ENCODE data around the gene LYG1.
"Not testable (repeated sequence)": the region's sequence is repeated elsewhere in the genome, so short reads cannot be mapped to it uniquely, and the experiment has no call there.

The LYG1 gene

GRCh38 chr2:99335911-99336803 is 35.2 kb upstream of the LYG1 start, which contains the start of gene TXNDC9:
Gene TXNDC9, minus strand, starts transcription at chr2:99336333. Its CDS starts 3,123 bp downstream, at chr2:99333210.
- no peaks in the 10 kb centered on the region for H3K9me3 ChIP-seq (ENCODE audit: control insufficient read depth, insufficient read depth, low read length)
- no peaks in the 10 kb centered on the region for H3K4me1 ChIP-seq (ENCODE audit: control insufficient read depth, insufficient read depth, low read length)
- peak within 1 kb of the TSS; percentile 84 for H3K9ac ChIP-seq (ENCODE audit: low read depth, low read length)
- H3K4me3 ChIP-seq (ENCODE audit: low read depth, low read length), result peak within 1 kb of the TSS; percentile 93
- peaks cover 20% of the 10 kb centered on the region for H3K36me3 ChIP-seq (ENCODE audit: control insufficient read depth, insufficient read depth, low read length)
- no peaks in the 10 kb centered on the region for H3K27me3 ChIP-seq (ENCODE audit: control insufficient read depth, insufficient read depth, low read length)
- H3K27ac ChIP-seq (ENCODE audit: low read depth, low read length), result peak within 1 kb of the TSS; percentile 89

- H3K27ac ChIP-seq (ENCODE audit: low read depth, low read length), result no peak overlapping the region
- H3K4me3 ChIP-seq (ENCODE audit: low read depth, low read length), result no peak overlapping the region
- no peaks in the 10 kb centered on the region for H3K4me1 ChIP-seq (ENCODE audit: control insufficient read depth, insufficient read depth, low read length)
- peaks cover 91% of the 10 kb centered on the region for H3K36me3 ChIP-seq (ENCODE audit: control insufficient read depth, insufficient read depth, low read length)
- no peaks in the 10 kb centered on the region for H3K9me3 ChIP-seq (ENCODE audit: control insufficient read depth, insufficient read depth, low read length)
- H3K27me3 ChIP-seq (ENCODE audit: control insufficient read depth, insufficient read depth, low read length), result no peaks in the 10 kb centered on the region
- no peak overlapping the region for H3K9ac ChIP-seq (ENCODE audit: low read depth, low read length)
These were observed 24.4 kb upstream of the LYG1 start for GRCh38 chr2:99325384-99325783.

GRCh38 chr2:99317873-99318200 is 16.8 kb upstream of the LYG1 start:
- not testable (repeated sequence) for H3K9ac ChIP-seq (ENCODE audit: low read depth, low read length); H3K27ac ChIP-seq (ENCODE audit: low read depth, low read length); H3K4me3 ChIP-seq (ENCODE audit: low read depth, low read length); H3K4me1 ChIP-seq (ENCODE audit: control insufficient read depth, insufficient read depth, low read length); H3K9me3 ChIP-seq (ENCODE audit: control insufficient read depth, insufficient read depth, low read length); H3K27me3 ChIP-seq (ENCODE audit: control insufficient read depth, insufficient read depth, low read length)
- peaks cover 59% of the 10 kb centered on the region for H3K36me3 ChIP-seq (ENCODE audit: control insufficient read depth, insufficient read depth, low read length)

- Histone ChIP-seq H3K27ac (ENCODE audit: low read depth, low read length) (no peak overlapping the region), H3K4me1 (ENCODE audit: control insufficient read depth, insufficient read depth, low read length) (no peaks in the 10 kb centered on the region), H3K9ac (ENCODE audit: low read depth, low read length) (no peak overlapping the region), H3K36me3 (ENCODE audit: control insufficient read depth, insufficient read depth, low read length) (peaks cover 54% of the 10 kb centered on the region), H3K27me3 (ENCODE audit: control insufficient read depth, insufficient read depth, low read length) (no peaks in the 10 kb centered on the region), H3K9me3 (ENCODE audit: control insufficient read depth, insufficient read depth, low read length) (no peaks in the 10 kb centered on the region), H3K4me3 (ENCODE audit: low read depth, low read length) (no peak overlapping the region)
These were observed 16.3 kb upstream of the LYG1 start for GRCh38 chr2:99317161-99317872.

GRCh38 chr2:99299580-99299979 is 1.4 kb downstream of the LYG1 start:
- Histone ChIP-seq H3K27me3 (ENCODE audit: control insufficient read depth, insufficient read depth, low read length) (no peaks in the 10 kb centered on the region), H3K27ac (ENCODE audit: low read depth, low read length) (no peak overlapping the region), H3K9me3 (ENCODE audit: control insufficient read depth, insufficient read depth, low read length) (no peaks in the 10 kb centered on the region), H3K36me3 (ENCODE audit: control insufficient read depth, insufficient read depth, low read length) (no peaks in the 10 kb centered on the region), H3K9ac (ENCODE audit: low read depth, low read length) (no peak overlapping the region), H3K4me3 (ENCODE audit: low read depth, low read length) (no peak overlapping the region), H3K4me1 (ENCODE audit: control insufficient read depth, insufficient read depth, low read length) (no peaks in the 10 kb centered on the region)

- no peaks in the 10 kb centered on the region for H3K9me3 ChIP-seq (ENCODE audit: control insufficient read depth, insufficient read depth, low read length)
- H3K9ac ChIP-seq (ENCODE audit: low read depth, low read length), result no peak overlapping the region
- H3K27ac ChIP-seq (ENCODE audit: low read depth, low read length), result no peak overlapping the region
- no peaks in the 10 kb centered on the region for H3K27me3 ChIP-seq (ENCODE audit: control insufficient read depth, insufficient read depth, low read length)
- no peaks in the 10 kb centered on the region for H3K4me1 ChIP-seq (ENCODE audit: control insufficient read depth, insufficient read depth, low read length)
- no peak overlapping the region for H3K4me3 ChIP-seq (ENCODE audit: low read depth, low read length)
- H3K36me3 ChIP-seq (ENCODE audit: control insufficient read depth, insufficient read depth, low read length), result no peaks in the 10 kb centered on the region
These were observed 3.0 kb downstream of the LYG1 start for GRCh38 chr2:99297994-99298393.

GRCh38 chr2:99285526-99285925 is 15.5 kb downstream of the LYG1 start:
- H3K4me1 ChIP-seq (ENCODE audit: control insufficient read depth, insufficient read depth, low read length), result peaks cover 12% of the 10 kb centered on the region; the same call in 1 of the 2 replicates
- H3K36me3 ChIP-seq (ENCODE audit: control insufficient read depth, insufficient read depth, low read length), result no peaks in the 10 kb centered on the region
- no peaks in the 10 kb centered on the region for H3K27me3 ChIP-seq (ENCODE audit: control insufficient read depth, insufficient read depth, low read length)
- H3K9ac ChIP-seq (ENCODE audit: low read depth, low read length), result no peak overlapping the region
- no peak overlapping the region for H3K4me3 ChIP-seq (ENCODE audit: low read depth, low read length)
- H3K9me3 ChIP-seq (ENCODE audit: control insufficient read depth, insufficient read depth, low read length), result no peaks in the 10 kb centered on the region
- H3K27ac ChIP-seq (ENCODE audit: low read depth, low read length), result no peak overlapping the region

- peaks cover 3% of the 10 kb centered on the region; the same call in 1 of the 2 replicates for H3K9me3 ChIP-seq (ENCODE audit: control insufficient read depth, insufficient read depth, low read length)
- no peak overlapping the region for H3K4me3 ChIP-seq (ENCODE audit: low read depth, low read length)
- no peak overlapping the region for H3K27ac ChIP-seq (ENCODE audit: low read depth, low read length)
- no peaks in the 10 kb centered on the region for H3K27me3 ChIP-seq (ENCODE audit: control insufficient read depth, insufficient read depth, low read length)
- no peak overlapping the region for H3K9ac ChIP-seq (ENCODE audit: low read depth, low read length)
- peaks cover 12% of the 10 kb centered on the region; the same call in 1 of the 2 replicates for H3K4me1 ChIP-seq (ENCODE audit: control insufficient read depth, insufficient read depth, low read length)
- no peaks in the 10 kb centered on the region for H3K36me3 ChIP-seq (ENCODE audit: control insufficient read depth, insufficient read depth, low read length)
These were observed 20.9 kb downstream of the LYG1 start for GRCh38 chr2:99279969-99280695.

GRCh38 chr2:99278793-99279291 is 22.2 kb downstream of the LYG1 start:
- Histone ChIP-seq H3K27ac (ENCODE audit: low read depth, low read length) (no peak overlapping the region), H3K4me1 (ENCODE audit: control insufficient read depth, insufficient read depth, low read length) (peaks cover 12% of the 10 kb centered on the region; the same call in 1 of the 2 replicates), H3K36me3 (ENCODE audit: control insufficient read depth, insufficient read depth, low read length) (no peaks in the 10 kb centered on the region), H3K4me3 (ENCODE audit: low read depth, low read length) (no peak overlapping the region), H3K27me3 (ENCODE audit: control insufficient read depth, insufficient read depth, low read length) (no peaks in the 10 kb centered on the region), H3K9ac (ENCODE audit: low read depth, low read length) (no peak overlapping the region), H3K9me3 (ENCODE audit: control insufficient read depth, insufficient read depth, low read length) (peaks cover 3% of the 10 kb centered on the region; the same call in 1 of the 2 replicates)

GRCh38 chr2:99278195-99278765 is 22.7 kb downstream of the LYG1 start:
- H3K36me3 ChIP-seq (ENCODE audit: control insufficient read depth, insufficient read depth, low read length); H3K27me3 ChIP-seq (ENCODE audit: control insufficient read depth, insufficient read depth, low read length); H3K27ac ChIP-seq (ENCODE audit: low read depth, low read length); H3K4me3 ChIP-seq (ENCODE audit: low read depth, low read length); H3K9ac ChIP-seq (ENCODE audit: low read depth, low read length); H3K9me3 ChIP-seq (ENCODE audit: control insufficient read depth, insufficient read depth, low read length): not testable (repeated sequence)
- H3K4me1 ChIP-seq (ENCODE audit: control insufficient read depth, insufficient read depth, low read length), result peaks cover 12% of the 10 kb centered on the region; the same call in 1 of the 2 replicates

Measured in HUES48 (cell line).